Astrocyte of the spinal cord (primary cell): ENCODE measurements around the gene SNAP23.

Source experiments
- DNase-seq: peaks from one replicate; pipeline ENCODE4 v3.0.0; 2011; ENCODE audit warnings: low read depth, low spot score
- H3K4me3 ChIP-seq: 2 replicates; pipeline ENCODE4 v1.5.1; 2011; ENCODE audit warnings: low read depth, mild to moderate bottlenecking, low read length, moderate library complexity
- in situ Hi-C: cut with HindIII; loops from 2 replicates; pipeline ENCODE4 v1.10.0; 2017; ENCODE audit warnings: low sequenced_read_pairs
- TF ChIP-seq, protein P1 (sequence below): IDR thresholded peaks from 2 replicates; pipeline ENCODE4 v1.5.1; 2012; ENCODE audit warnings: low read depth, mild to moderate bottlenecking, low read length, inconsistent platforms

Gene SNAP23

DNA sequence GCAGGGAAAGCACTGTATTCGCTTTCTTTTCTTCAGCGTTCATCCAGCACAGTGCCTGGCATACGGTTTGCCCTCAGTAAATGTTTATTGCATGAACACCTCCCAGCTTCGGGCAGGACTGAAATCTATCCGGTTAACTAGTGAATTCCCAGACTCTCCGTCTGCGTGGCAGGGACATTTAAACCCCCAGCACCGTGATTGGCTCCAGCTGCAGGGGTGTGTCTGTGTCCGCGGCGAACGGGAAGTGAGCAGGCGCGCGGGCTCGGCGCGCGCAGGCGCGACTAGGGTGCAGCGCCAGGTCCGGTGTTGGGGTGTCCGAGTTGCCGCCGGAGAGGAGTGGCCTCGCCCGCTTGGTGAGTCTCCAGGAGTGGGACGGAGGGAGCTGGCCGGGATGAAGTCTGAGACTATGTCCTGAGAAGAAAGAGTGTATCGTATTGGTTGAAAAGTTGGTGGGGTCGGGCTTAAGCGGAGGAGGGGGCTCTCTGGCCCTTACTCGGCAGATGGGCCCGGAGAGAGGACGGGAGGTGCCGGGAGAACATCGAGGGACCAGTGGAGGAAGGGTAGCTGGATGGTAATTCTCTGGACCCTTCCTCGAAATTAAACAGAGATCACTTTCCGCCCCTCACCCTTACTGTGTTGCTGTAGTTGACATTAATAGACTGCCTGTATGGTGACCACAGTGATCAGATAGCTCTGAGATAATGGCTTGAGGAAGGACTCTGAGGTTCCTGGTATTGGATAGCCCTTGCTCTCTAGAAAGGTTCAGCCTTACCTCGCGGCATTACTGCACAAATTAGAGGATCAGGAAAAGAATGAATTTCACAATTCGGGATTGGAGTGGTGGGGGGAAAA, at the start of gene SNAP23:
SNAP23 (plus strand) TSS at position 274 of the 852 bp plus-strand sequence. CDS start 16,213 bp downstream, outside the sequence.
- DNase-seq = peak; percentile 96
- H3K4me3 ChIP-seq = peak within 1 kb of the TSS; percentile 81
- TF ChIP-seq, protein P1, sequence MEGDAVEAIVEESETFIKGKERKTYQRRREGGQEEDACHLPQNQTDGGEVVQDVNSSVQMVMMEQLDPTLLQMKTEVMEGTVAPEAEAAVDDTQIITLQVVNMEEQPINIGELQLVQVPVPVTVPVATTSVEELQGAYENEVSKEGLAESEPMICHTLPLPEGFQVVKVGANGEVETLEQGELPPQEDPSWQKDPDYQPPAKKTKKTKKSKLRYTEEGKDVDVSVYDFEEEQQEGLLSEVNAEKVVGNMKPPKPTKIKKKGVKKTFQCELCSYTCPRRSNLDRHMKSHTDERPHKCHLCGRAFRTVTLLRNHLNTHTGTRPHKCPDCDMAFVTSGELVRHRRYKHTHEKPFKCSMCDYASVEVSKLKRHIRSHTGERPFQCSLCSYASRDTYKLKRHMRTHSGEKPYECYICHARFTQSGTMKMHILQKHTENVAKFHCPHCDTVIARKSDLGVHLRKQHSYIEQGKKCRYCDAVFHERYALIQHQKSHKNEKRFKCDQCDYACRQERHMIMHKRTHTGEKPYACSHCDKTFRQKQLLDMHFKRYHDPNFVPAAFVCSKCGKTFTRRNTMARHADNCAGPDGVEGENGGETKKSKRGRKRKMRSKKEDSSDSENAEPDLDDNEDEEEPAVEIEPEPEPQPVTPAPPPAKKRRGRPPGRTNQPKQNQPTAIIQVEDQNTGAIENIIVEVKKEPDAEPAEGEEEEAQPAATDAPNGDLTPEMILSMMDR = no peak
- in situ Hi-C loops = no loop called here

DNA sequence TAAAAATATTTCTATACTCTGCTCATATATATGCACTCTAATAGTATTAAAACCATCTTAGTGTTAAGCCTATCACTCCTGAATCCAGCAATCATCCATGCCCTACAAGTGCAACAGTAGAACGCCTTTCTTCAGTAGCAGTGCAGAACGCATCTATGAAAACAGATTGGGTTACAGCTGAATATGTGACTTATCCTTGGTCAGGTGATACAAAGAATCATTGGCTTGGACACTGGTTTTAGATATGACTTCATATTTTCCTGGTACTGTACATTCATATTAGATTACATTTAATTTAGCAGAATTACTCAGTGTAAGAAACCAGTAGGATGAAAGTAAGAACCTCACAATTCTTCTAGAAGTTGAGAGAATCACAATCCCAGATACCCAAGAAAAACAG, 47.8 kb upstream of the SNAP23 start:
- no peak for DNase-seq
- TF ChIP-seq, protein P1 = no peak
- H3K4me3 ChIP-seq = no peak overlapping the region
- in situ Hi-C loops = no loop called here

DNA sequence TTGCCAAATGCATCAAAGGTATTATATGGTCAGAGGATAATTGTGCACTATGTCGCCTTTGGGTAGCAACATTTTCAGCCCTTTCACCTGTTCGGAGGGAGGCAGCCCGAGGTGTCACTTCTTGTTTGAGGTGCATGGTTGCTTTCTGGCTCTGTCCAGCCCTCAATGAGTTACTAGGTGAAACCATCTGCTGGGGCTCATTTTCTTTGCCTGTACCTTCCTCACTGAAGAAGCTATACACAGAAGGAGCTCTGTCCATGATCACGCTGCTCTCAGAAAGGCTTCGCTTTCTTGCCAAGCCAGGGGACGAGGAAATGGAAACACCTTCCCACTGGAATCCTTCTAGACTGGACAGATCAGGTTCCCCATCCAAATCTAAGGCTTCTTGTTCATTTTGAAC, 47.2 kb upstream of the SNAP23 start:
- TF ChIP-seq, protein P1 = no peak
- no peak for DNase-seq
- in situ Hi-C loops = no loop called here
- H3K4me3 ChIP-seq = no peak overlapping the region

DNA sequence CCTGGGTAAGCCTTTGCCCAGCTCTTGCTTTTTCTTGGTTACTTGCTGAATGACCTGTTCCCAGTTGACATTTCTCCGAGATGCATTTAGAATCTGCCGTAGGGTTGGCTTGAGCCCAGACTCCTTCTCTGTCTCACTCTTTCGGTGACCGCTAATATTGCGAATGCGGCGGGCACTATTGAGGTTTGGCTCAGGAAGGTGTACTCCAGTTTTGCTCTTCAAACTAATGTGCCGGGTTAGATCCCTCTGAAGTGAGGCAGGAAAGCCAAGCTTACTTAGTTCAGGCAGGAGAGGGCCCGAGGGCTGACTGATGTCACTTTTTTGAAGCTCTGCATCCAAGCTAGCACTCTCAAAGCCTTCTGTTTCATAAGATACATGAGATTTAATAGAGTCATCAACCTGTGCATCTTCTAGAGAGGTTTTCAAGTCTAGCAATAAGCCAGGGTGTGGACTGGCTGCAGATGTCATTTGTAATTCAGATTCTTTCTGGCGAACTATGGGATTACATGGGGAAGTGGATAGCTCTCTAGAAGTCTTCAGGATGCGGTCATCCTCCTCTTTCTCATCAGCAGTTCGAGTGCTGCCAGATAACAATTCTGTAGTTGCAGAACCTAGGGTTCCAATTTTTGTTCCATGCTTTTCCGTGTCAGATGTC, 45.5 kb upstream of the SNAP23 start:
- no peak overlapping the region for H3K4me3 ChIP-seq
- in situ Hi-C loops = no loop called here
- no peak for DNase-seq
- TF ChIP-seq, protein P1 = no peak

DNA sequence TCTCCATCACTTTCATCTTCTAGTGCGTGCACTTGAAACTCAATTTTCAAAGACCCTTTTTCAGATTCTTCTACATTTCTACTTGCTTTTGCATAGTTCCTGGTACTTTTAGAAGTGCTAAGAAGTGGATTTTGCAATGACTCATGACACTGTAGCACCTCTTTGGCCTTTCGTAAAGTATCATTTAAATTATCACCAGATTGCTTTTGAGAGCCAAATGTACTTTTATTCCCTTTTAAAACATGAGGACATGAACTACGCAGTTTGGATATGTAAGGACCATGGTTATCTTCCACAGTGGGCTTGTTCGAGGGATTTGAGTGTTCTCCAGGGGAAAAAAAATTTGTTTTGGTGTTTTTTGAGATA, 45.0 kb upstream of the SNAP23 start:
- H3K4me3 ChIP-seq = no peak overlapping the region
- TF ChIP-seq, protein P1 = no peak
- DNase-seq = no peak
- in situ Hi-C loops = no loop called here

DNA sequence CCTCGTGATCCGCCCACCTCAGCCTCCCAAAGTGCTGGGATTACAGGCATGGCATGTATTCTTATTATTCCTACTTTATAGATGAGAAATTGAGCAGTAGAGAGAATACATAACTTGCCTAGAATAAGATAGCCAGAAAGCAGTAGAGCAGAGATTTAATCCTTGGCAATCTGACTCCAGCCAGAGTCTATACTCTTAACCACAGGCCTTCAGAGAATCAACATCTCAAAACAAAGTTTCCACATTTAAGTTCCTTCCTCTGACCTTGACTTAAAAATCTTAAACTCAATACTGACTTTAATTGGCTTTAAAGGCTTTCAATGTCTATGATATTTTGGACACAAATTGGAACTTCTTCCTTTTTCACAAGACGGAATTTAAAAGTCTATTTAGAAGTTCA, 41.6 kb upstream of the SNAP23 start:
- TF ChIP-seq, protein P1 = no peak
- in situ Hi-C loops = no loop called here
- no peak for DNase-seq
- no peak overlapping the region for H3K4me3 ChIP-seq
